ENCODE results near the gene LRIF1.

DNA sequence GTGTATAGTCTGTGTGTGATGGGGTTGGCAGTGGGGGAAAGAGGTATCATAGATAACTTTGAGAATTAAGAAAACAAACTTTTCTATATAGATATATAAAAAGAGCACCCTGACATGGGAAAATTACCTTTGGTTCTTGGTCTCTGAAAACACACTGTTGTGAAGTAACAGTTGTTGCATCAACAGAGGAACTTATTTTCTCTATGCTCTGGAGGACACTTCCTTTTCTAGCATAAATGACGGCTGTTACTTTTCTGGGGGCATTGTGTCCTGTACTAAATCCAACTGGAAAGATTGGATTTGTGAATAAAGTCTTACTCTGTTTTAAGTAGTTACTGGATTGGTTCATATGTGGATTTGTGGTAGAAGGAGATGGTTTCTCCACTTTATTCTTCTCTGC is 12.6 kb downstream of the LRIF1 start:
- TF ChIP-seq, protein P1, sequence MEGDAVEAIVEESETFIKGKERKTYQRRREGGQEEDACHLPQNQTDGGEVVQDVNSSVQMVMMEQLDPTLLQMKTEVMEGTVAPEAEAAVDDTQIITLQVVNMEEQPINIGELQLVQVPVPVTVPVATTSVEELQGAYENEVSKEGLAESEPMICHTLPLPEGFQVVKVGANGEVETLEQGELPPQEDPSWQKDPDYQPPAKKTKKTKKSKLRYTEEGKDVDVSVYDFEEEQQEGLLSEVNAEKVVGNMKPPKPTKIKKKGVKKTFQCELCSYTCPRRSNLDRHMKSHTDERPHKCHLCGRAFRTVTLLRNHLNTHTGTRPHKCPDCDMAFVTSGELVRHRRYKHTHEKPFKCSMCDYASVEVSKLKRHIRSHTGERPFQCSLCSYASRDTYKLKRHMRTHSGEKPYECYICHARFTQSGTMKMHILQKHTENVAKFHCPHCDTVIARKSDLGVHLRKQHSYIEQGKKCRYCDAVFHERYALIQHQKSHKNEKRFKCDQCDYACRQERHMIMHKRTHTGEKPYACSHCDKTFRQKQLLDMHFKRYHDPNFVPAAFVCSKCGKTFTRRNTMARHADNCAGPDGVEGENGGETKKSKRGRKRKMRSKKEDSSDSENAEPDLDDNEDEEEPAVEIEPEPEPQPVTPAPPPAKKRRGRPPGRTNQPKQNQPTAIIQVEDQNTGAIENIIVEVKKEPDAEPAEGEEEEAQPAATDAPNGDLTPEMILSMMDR (IDR thresholded peaks at IDR 0.05), result no peak
- TF ChIP-seq POLR2A (IDR thresholded peaks at IDR 0.05), result no peak
